Right forelimb (tissue), 1 donor: ENCODE measurements around the gene RAB3GAP2.
"Not testable (repeated sequence)": the region's sequence is repeated elsewhere in the genome, so short reads cannot be mapped to it uniquely, and the experiment has no call there.

Source experiments
- DNase-seq: peaks from one replicate; pipeline ENCODE4 v3.0.0-alpha.2; 2018

RAB3GAP2 gene

GRCh38 chr1:220195701-220196100 lies 76.6 kb downstream of the RAB3GAP2 start:
- no peak for DNase-seq

- no peak for DNase-seq
Measured at GRCh38 chr1:220189750-220190347, 82.4 kb downstream of the RAB3GAP2 start.

- no peak for DNase-seq
Measured at GRCh38 chr1:220188538-220188937, 83.7 kb downstream of the RAB3GAP2 start.

- DNase-seq: no peak
Measured at GRCh38 chr1:220186752-220187151, 85.5 kb downstream of the RAB3GAP2 start.

- DNase-seq: no peak
Measured at GRCh38 chr1:220184506-220184905, 87.7 kb downstream of the RAB3GAP2 start.

GRCh38 chr1:220182656-220183055 lies 89.6 kb downstream of the RAB3GAP2 start:
- no peak for DNase-seq

- no peak for DNase-seq
Measured at GRCh38 chr1:220182111-220182510, 90.1 kb downstream of the RAB3GAP2 start.

- no peak for DNase-seq
Measured at GRCh38 chr1:220176540-220176939, 95.7 kb downstream of the RAB3GAP2 start.

GRCh38 chr1:220170836-220171526 lies 101.3 kb downstream of the RAB3GAP2 start:
- DNase-seq: no peak

GRCh38 chr1:220169887-220170286 lies 102.4 kb downstream of the RAB3GAP2 start:
- not testable (repeated sequence) for DNase-seq

- DNase-seq: no peak
Measured at GRCh38 chr1:220166853-220167252, 105.4 kb downstream of the RAB3GAP2 start.

- DNase-seq: no peak
Measured at GRCh38 chr1:220164517-220164916, 107.7 kb downstream of the RAB3GAP2 start.

- no peak for DNase-seq
Measured at GRCh38 chr1:220164116-220164515, 108.1 kb downstream of the RAB3GAP2 start.

- no peak for DNase-seq
Measured at GRCh38 chr1:220160027-220160426, 112.2 kb downstream of the RAB3GAP2 start.

GRCh38 chr1:220159041-220159440 lies 113.2 kb downstream of the RAB3GAP2 start:
- no peak for DNase-seq

- DNase-seq: not testable (repeated sequence)
Measured at GRCh38 chr1:220158530-220158929, 113.7 kb downstream of the RAB3GAP2 start.

- no peak for DNase-seq
Measured at GRCh38 chr1:220157738-220158137, 114.5 kb downstream of the RAB3GAP2 start.

- DNase-seq: no peak
Measured at GRCh38 chr1:220156620-220157146, 115.6 kb downstream of the RAB3GAP2 start.

GRCh38 chr1:220153147-220153546 lies 119.1 kb downstream of the RAB3GAP2 start:
- DNase-seq: no peak

GRCh38 chr1:220151454-220151853 lies 120.8 kb downstream of the RAB3GAP2 start:
- no peak for DNase-seq

GRCh38 chr1:220149742-220150141 lies 122.5 kb downstream of the RAB3GAP2 start:
- no peak for DNase-seq

GRCh38 chr1:220144051-220144450 lies 128.2 kb downstream of the RAB3GAP2 start:
- no peak for DNase-seq

GRCh38 chr1:220139966-220140365 lies 132.3 kb downstream of the RAB3GAP2 start:
- DNase-seq: no peak

GRCh38 chr1:220137019-220137786 lies 135.1 kb downstream of the RAB3GAP2 start:
- DNase-seq: no peak
